PC-9 (cell line): ENCODE data around the gene TMEM271. TPM values are rescaled to one million over a fixed set of nuclear protein-coding genes. Genes with fewer than 3 reads are reported as not detected.

Experiments
- BruUV-seq: library from RNA; stranded (reverse); fragments of 400-500 nt; replicated peaks from 2 replicates; lab custom pipeline; 2021; lab: Mats Ljungman, UMichigan
- CTCF ChIA-PET: fragments of 300-600 bp; sonication (Branson Sonifier 250); formaldehyde crosslinking; loops from one replicate; lab custom pipeline; 2022; ENCODE audit warnings: antibody characterized with exemption; lab: Charles Lee
- POLR2A ChIA-PET: fragments of 300-600 bp; sonication (Branson Sonifier 250); formaldehyde crosslinking; loops from one replicate; lab custom pipeline; 2022; ENCODE audit warnings: antibody characterized with exemption; ENCODE audit not compliant: unreplicated experiment; lab: Charles Lee
- DNase-seq, 2 experiments: peaks; one replicate each; pipeline versions ENCODE4 v3.0.0 to v3.0.0-alpha.2; 2015 to 2022; ENCODE audit warnings: mixed read lengths in 1 of 2
- H2AFZ ChIP-seq: fragments of 200-600 bp; sonication (generic); 2 replicates; pipeline ENCODE4 v1.8.1; 2017; ENCODE audit warnings: antibody characterized with exemption
- H3F3A ChIP-seq: fragments of 200-600 bp; sonication (generic); 2 replicates; pipeline ENCODE4 v1.8.1; 2017; ENCODE audit warnings: antibody characterized with exemption, mild to moderate bottlenecking, low read depth; ENCODE audit not compliant: insufficient read depth
- H3K27ac ChIP-seq: fragments of 200-600 bp; sonication (generic); 2 replicates; pipeline ENCODE4 v1.6.1; 2016; ENCODE audit warnings: mixed run types
- H3K27me3 ChIP-seq: fragments of 200-600 bp; sonication (generic); 2 replicates; pipeline ENCODE4 v1.6.1; 2016; ENCODE audit warnings: low read depth, mixed run types; ENCODE audit not compliant: insufficient read depth
- H3K36me3 ChIP-seq: fragments of 200-600 bp; sonication (generic); 2 replicates; pipeline ENCODE4 v1.6.1; 2016; ENCODE audit warnings: low read depth, mixed run types
- H3K4me1 ChIP-seq: fragments of 200-600 bp; sonication (generic); replicated peaks from 2 replicates; pipeline ENCODE4 v1.6.1; 2016; ENCODE audit warnings: mixed run types; ENCODE audit not compliant: insufficient read depth
- H3K4me2 ChIP-seq: fragments of 200-600 bp; sonication (generic); 2 replicates; pipeline ENCODE4 v1.6.1; 2017; ENCODE audit warnings: mixed run types
- H3K4me3 ChIP-seq: fragments of 200-600 bp; sonication (generic); 2 replicates; pipeline ENCODE4 v1.6.1; 2016; ENCODE audit warnings: mixed run types
- H3K79me2 ChIP-seq: fragments of 200-600 bp; sonication (generic); 2 replicates; pipeline ENCODE4 v1.6.1; 2017; ENCODE audit warnings: low read depth, mixed run types
- H3K9me2 ChIP-seq: fragments of 200-600 bp; sonication (generic); 2 replicates; pipeline ENCODE4 v1.8.1; 2017; ENCODE audit warnings: mild to moderate bottlenecking; ENCODE audit not compliant: insufficient read depth
- H3K9me3 ChIP-seq: fragments of 200-600 bp; sonication (generic); 2 replicates; pipeline ENCODE4 v1.8.1; 2016; ENCODE audit warnings: low read depth; ENCODE audit not compliant: insufficient read depth
- H4K20me1 ChIP-seq: fragments of 200-600 bp; sonication (generic); 2 replicates; pipeline ENCODE4 v1.8.1; 2017; ENCODE audit not compliant: insufficient read depth
- EZH2 ChIP-seq: fragments of 200-600 bp; sonication (generic); IDR thresholded peaks from 2 replicates; pipeline ENCODE4 v1.8.0; 2017; ENCODE audit warnings: antibody characterized with exemption, low read depth
- intact Hi-C: fragments of 100-400 bp; cut with micrococcal nuclease; formaldehyde crosslinking; loops from one replicate; pipeline ENCODE4 v1.10.0; 2022; ENCODE audit not compliant: unreplicated experiment
- total RNA-seq: library from RNA; stranded (reverse); gene quantifications from 2 replicates; pipeline ENCODE4 v1.2.3, GENCODE V29; 2021
- TF ChIP-seq, protein P1 (sequence below): fragments of 200-600 bp; sonication (generic); conservative IDR thresholded peaks from 2 replicates; pipeline ENCODE4 v1.6.1; 2017; ENCODE audit warnings: mixed run types, antibody characterized with exemption, mild to moderate bottlenecking, moderate library complexity

TMEM271 gene
- total RNA-seq, 1 experiment from 2014 or later = not detected

DNA sequence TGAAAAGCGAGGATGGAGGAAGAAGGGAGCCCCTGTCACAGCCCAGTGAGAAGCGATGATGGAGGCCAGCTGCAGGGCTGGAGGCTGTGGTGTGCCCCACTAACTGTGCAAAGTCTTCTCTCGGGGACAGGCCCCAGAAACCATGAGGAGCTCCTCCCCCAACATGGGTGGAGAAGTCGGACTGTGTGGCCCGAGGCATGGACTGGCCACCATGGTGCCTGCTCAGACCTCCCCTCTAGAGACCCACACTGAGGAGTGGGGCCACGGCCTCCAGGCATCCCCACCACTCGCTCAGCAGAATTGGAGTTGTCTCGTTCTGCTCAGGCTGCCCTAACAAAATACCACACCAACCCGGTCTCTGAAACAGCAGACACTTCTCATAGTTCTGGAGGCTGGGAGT is 37.0 kb upstream of the TMEM271 start:
- BruUV-seq = no TSS peak
- DNase-seq = no peak
- ChIA-PET CTCF (no interaction called here), POLR2A (interaction anchor here (0.6 kb wide), 1 partner anchor 166 kb away, joined by 5 read pairs; no protein-coding TSS in a partner anchor)
- H3K27ac ChIP-seq = no peak overlapping the region
- H3K4me3 ChIP-seq = no peak overlapping the region
- no peak overlapping the region for H3K4me2 ChIP-seq
- intact Hi-C loops = loop anchor here (10.0 kb wide), 1 partner anchor 372 kb away; the partner anchor contains the start of gene IDUA
- no peaks in the 10 kb centered on the region for H3K79me2 ChIP-seq
- TF ChIP-seq, protein P1, sequence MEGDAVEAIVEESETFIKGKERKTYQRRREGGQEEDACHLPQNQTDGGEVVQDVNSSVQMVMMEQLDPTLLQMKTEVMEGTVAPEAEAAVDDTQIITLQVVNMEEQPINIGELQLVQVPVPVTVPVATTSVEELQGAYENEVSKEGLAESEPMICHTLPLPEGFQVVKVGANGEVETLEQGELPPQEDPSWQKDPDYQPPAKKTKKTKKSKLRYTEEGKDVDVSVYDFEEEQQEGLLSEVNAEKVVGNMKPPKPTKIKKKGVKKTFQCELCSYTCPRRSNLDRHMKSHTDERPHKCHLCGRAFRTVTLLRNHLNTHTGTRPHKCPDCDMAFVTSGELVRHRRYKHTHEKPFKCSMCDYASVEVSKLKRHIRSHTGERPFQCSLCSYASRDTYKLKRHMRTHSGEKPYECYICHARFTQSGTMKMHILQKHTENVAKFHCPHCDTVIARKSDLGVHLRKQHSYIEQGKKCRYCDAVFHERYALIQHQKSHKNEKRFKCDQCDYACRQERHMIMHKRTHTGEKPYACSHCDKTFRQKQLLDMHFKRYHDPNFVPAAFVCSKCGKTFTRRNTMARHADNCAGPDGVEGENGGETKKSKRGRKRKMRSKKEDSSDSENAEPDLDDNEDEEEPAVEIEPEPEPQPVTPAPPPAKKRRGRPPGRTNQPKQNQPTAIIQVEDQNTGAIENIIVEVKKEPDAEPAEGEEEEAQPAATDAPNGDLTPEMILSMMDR = no peak
- no peak for TF ChIP-seq EZH2
- H3K36me3 ChIP-seq = no peaks in the 10 kb centered on the region
- peaks cover 20% of the 10 kb centered on the region for H3F3A ChIP-seq
- no peak overlapping the region for H2AFZ ChIP-seq
- peaks cover 25% of the 10 kb centered on the region for H3K27me3 ChIP-seq
- H3K9me3 ChIP-seq = no peaks in the 10 kb centered on the region
- H3K4me1 ChIP-seq = peaks cover 33% of the 10 kb centered on the region
- H4K20me1 ChIP-seq = peaks cover 5% of the 10 kb centered on the region; the same call in 1 of the 2 replicates
- H3K9me2 ChIP-seq = no peaks in the 10 kb centered on the region

DNA sequence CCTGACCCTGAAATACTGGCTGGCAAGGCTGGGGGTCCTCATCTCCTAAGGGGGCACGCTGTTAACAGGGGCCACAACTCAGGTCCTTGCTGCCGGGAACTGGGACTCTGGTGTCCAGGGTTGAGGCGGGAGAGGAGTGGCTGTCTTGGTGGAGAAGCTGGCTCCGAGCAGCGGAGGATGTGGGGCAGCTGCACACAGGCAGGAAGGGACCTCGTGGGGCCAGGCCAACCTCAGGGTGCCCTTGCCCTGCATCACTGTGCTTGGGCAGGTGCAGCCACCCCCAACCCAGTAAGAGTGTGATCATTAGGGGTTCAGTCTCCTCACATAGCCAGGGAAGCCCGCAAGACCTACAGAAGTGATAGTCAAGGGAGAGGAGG is 36.6 kb upstream of the TMEM271 start:
- peaks cover 29% of the 10 kb centered on the region for H3K27me3 ChIP-seq
- H3K4me1 ChIP-seq = peaks cover 29% of the 10 kb centered on the region
- intact Hi-C loops = loop anchor here (10.0 kb wide), 1 partner anchor 372 kb away; the partner anchor contains the start of gene IDUA
- DNase-seq = no peak
- no peaks in the 10 kb centered on the region for H3K9me3 ChIP-seq
- H3K4me3 ChIP-seq = no peak overlapping the region
- TF ChIP-seq EZH2 = no peak
- TF ChIP-seq, protein P1 = no peak
- H2AFZ ChIP-seq = no peak overlapping the region
- POLR2A ChIA-PET = no interaction called here
- H3K4me2 ChIP-seq = no peak overlapping the region
- no peaks in the 10 kb centered on the region for H3K9me2 ChIP-seq
- H3K79me2 ChIP-seq = no peaks in the 10 kb centered on the region
- H3F3A ChIP-seq = peaks cover 20% of the 10 kb centered on the region
- BruUV-seq = no TSS peak
- CTCF ChIA-PET = no interaction called here
- H3K27ac ChIP-seq = no peak overlapping the region
- H3K36me3 ChIP-seq = no peaks in the 10 kb centered on the region
- H4K20me1 ChIP-seq = peaks cover 5% of the 10 kb centered on the region; the same call in 1 of the 2 replicates

DNA sequence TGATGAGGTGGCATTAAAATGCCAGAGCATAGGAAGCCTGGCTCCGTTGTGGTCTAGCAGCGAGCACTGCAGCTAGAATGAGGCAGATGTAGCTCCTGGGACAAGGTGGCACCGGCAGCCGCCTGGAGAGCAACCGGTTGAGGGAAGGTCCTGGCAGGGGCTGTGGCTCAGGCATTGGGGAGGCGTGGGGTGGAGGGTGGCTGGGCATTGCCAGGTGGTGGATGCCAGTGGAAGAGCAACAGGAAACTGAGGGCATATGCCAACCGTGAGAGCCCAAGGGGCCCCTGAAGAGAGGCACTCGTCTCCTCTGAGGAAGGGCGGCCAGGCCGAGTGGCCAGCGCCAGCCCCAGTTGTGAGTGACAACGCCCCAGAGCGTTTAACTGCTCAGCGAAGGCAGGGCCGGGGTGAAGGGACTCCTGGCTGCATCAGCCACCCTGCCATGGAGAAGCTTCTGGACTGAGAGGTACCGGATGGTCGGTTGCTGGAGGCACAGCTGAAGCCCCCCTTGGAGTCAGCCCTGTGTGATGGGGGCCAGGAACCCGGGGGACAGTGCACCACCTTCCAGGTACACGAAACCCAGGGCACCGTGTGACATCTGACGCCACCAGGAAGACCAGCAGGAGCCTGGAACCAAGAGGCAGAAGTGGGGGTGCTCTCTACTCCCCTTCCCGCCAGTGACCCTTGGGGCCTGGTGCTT is 36.1 kb upstream of the TMEM271 start:
- Histone ChIP-seq H3K9me3 (no peaks in the 10 kb centered on the region), H4K20me1 (peaks cover 5% of the 10 kb centered on the region; the same call in 1 of the 2 replicates), H2AFZ (no peak overlapping the region), H3K36me3 (no peaks in the 10 kb centered on the region), H3K9me2 (no peaks in the 10 kb centered on the region), H3K4me2 (no peak overlapping the region), H3K4me3 (no peak overlapping the region), H3K27ac (no peak overlapping the region), H3K4me1 (peaks cover 25% of the 10 kb centered on the region), H3K27me3 (peaks cover 34% of the 10 kb centered on the region), H3K79me2 (no peaks in the 10 kb centered on the region), H3F3A (peaks cover 20% of the 10 kb centered on the region)
- intact Hi-C loops = loop anchor here (10.0 kb wide), 1 partner anchor 373 kb away; the partner anchor contains the start of gene IDUA
- no TSS peak for BruUV-seq
- TF ChIP-seq, protein P1 = no peak
- TF ChIP-seq EZH2 = no peak
- ChIA-PET POLR2A (no interaction called here), CTCF (no interaction called here)
- no peak for DNase-seq
